ENCODE results near the gene AMD1.

GRCh38 chr6:110886555-110887167, 12.1 kb downstream of the AMD1 start:
- TF ChIP-seq EZH2 (IDR thresholded peaks at IDR 0.05) (no peak), POLR2AphosphoS5 (IDR thresholded peaks at IDR 0.05; ENCODE audit: borderline replicate concordance, low read depth, low read length) (no peak), FOXP2 (optimal IDR thresholded peaks at IDR 0.05; ENCODE audit: control extremely low read depth, extremely low read length, insufficient read depth) (no peak)

Data from SK-N-MC (cell line).